HG02884 (cell line): Measurements from ENCODE around the gene EVC.

Experiments used
- ATAC-seq: cut with Tn5 transposase; IDR thresholded peaks from one replicate; pipeline ENCODE4 v1.9.1; 2021; ENCODE audit warnings: mild to moderate bottlenecking, moderate library complexity; ENCODE audit not compliant: unreplicated experiment

Gene EVC

GRCh38 chr4:5710961-5711478 lies at the start of gene EVC:
EVC (plus strand) TSS chr4:5711201; CDS start chr4:5711381, 180 bp downstream.
- no peak for ATAC-seq

- ATAC-seq: no peak
Observed at GRCh38 chr4:5661237-5661636, 49.8 kb upstream of the EVC start.

GRCh38 chr4:5662555-5662954 lies 48.4 kb upstream of the EVC start:
- ATAC-seq: no peak

DNA sequence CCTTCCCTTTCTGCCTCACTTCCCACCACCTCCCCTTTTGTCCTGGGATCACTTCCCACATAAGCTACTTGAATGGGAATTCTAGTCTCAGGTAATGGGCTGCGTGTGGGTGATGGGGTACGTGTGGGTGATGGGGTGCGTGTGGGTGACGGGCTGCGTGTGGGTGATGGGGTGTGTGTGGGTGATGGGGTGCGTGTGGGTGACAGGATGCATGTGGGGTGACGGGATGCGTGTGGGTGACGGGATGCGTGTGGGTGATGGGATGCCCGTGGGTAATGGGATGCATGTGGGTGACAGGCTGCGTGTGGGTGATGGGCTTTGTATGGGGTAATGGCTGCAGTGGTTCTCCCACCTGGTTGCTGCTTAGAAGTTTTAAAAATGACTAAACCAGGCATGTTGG lies 46.2 kb upstream of the EVC start:
- ATAC-seq: no peak

- no peak for ATAC-seq
Observed at GRCh38 chr4:5666741-5667140, 44.3 kb upstream of the EVC start.

DNA sequence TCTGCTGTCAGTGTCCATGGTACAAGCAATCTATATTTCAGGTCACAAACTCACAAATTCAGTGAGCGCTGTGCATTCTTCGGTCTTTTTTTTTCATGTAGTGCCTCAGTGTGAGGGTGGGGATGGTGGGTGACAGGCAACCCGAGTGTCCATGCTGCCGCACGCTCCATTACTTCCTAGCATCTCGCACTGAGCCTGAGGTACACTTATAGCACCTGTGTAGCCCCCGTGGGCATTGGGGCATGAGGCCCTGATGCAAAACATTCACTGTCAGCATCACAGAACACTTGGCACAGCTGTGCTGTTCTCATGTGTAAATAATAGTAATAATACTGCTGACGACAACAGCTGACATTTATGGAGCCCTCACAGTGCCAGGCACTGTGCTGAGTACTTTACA lies 34.2 kb upstream of the EVC start:
- ATAC-seq: no peak

- ATAC-seq: no peak
Observed at GRCh38 chr4:5678977-5679376, 32.0 kb upstream of the EVC start.

DNA sequence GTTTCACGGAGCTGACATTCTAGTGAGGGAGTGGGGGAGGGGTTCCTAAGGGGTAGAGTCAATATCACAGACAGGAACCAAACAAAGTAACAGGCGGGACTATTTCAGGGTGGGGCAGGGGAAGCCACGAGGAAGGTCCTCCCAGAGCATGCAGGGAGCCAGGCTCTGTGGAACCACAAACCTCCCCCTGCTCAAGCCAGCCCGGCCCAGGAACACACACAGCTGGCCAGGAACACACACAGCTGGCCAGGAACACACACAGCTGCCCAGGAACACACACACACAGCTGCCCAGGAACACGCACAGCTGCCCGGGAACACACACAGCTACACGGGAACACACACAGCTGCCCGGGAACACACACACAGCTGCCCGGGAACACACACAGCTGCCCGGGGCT lies 27.4 kb upstream of the EVC start:
- ATAC-seq: no peak

DNA sequence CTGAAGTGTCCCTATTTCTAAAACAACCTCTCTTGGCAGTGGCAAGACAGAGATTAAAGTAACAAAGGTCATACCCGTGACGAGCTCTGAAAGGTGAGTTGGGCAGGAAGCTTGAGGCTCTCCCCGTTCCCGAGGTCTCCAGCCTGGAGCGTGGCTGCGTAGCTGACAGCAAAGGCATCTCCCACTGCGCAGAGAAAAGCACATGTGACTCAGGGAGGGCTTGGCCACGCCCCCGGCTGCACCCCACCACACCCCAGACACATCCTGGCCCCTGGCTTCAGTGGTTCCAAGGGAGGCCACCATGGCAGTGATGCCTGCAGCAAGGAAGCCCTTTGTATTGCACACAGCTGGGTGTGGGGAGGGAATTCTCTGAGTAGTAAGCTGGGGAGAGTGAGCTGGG lies 25.7 kb upstream of the EVC start:
- ATAC-seq: no peak

- no peak for ATAC-seq
Observed at GRCh38 chr4:5686338-5686737, 24.7 kb upstream of the EVC start.

DNA sequence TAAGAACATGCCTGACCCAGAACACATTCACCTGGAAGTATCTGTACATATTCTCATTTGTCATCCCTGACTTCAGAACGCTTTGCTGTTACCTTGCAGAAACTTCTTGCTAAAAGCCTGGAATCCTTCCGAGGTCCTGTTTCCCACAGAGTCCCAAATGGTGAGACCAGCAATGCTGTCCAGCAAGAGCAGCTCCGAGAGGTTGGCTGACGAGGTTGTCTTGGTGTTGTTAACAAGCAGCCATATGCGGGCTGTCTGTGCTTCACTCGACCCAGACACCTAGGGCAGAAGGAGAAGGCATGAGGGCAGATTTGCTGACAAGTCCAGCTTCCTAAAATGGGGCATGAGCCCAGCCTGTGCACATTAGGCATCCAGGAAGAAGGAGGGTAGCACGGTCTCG lies 21.9 kb upstream of the EVC start:
- ATAC-seq: no peak

DNA sequence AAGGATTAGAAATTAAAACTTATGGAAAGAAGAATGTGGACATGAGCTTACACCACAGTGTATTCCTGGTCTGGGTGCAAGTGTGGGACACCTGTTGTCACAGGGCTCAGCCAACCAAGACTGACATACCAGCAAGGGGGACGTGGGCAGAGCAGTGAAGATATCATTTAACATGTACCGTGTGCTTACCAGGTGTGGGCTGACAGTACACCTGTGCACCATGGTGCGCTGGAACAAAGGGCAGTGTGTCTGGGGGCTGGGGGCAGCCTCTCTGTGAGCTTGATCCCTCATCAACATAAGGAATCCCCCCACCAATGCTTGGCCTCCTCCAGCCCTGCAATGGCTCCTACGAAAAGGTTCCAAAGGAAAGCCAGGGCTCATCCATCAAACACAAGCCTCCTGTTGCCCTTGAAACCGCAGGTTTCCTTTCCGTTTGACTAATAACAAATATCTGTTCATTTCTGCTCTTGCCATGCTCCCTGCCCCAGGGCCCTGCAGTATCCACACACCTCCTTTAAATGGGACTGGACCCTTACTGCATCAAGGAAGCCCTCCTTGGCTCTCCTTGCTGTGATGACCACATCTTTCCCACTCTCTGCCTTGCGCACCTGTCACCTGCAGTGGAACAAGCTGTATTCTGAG lies 19.4 kb upstream of the EVC start:
- no peak for ATAC-seq

DNA sequence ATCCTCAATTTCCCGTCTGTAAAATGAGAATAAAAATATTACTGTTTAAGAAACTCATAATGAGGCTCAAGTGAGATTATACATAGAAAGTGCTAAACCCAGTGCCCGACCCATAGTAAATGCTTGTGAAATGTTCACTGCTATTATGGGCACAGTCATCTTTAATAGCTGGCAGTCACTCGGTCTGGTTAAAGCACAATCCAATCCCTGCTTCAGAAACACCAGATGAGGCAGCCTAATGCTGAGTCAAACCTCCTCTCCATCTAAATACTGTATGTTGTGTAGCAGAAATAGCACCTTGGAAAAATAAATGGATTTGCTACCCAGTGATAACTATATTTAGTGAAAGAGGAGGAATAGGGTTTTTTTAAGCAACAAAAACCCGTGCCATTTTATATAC lies 17.1 kb upstream of the EVC start:
- no peak for ATAC-seq

DNA sequence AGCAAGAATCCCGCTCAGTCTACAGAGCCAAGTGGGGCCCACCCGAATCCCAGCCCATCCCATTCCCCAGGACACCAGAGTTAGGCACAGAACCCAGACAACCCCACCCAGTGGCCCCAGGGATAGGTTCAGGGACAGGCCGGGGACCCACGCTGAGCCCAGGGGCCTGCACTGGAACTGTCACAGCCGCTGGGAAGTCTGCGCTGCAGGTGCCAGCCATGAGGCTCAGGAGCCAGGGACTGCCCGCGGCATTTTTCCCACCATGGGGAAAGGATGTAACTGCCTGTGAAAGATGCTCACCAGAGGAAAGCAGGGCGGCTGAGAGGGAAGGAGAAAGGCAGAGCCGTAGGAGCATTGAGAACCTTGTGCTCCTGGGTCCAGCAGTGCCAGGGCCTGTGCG lies 14.7 kb upstream of the EVC start:
- no peak for ATAC-seq

- no peak for ATAC-seq
Observed at GRCh38 chr4:5700459-5700858, 10.5 kb upstream of the EVC start.

- no peak for ATAC-seq
Observed at GRCh38 chr4:5701971-5702370, 9.0 kb upstream of the EVC start.

- no peak for ATAC-seq
Observed at GRCh38 chr4:5703831-5704230, 7.2 kb upstream of the EVC start.

- no peak for ATAC-seq
Observed at GRCh38 chr4:5704276-5704675, 6.7 kb upstream of the EVC start.

GRCh38 chr4:5705647-5706320 lies 5.2 kb upstream of the EVC start:
- ATAC-seq: no peak

- ATAC-seq: no peak
Observed at GRCh38 chr4:5706486-5707290, 4.3 kb upstream of the EVC start.

- no peak for ATAC-seq
Observed at GRCh38 chr4:5707366-5707765, 3.6 kb upstream of the EVC start.
